ENCODE results near the gene RERE.

Gene RERE

GRCh38 chr1:8364528-8365442 is 452.7 kb downstream of the RERE start:
- H3K27ac ChIP-seq (ENCODE audit: extremely low read depth, low read depth, low read length): no peak overlapping the region
- CTCF ChIA-PET: interaction anchor here (1.0 to 2.6 kb wide), 2 partner anchors 13 to 389 kb away, joined by 3 to 7 read pairs; no protein-coding TSS in a partner anchor
- no peaks in the 10 kb centered on the region for H3K9me3 ChIP-seq (ENCODE audit: control insufficient read depth, insufficient read depth, low read depth, low read length)
- peaks cover 0 to 62% of the 10 kb centered on the region in 2 experiments; a peak in 2 of 3 replicates for H3K36me3 ChIP-seq (ENCODE audit: control insufficient read depth in 2 of 2, insufficient read depth in 1 of 2, low read length in 2 of 2)
- POLR2A ChIA-PET: no interaction called here
- H3K4me3 ChIP-seq (ENCODE audit: low read depth, low read length): no peak overlapping the region
- H3K4me1 ChIP-seq (ENCODE audit: control insufficient read depth, insufficient read depth, low read length): 0 out of 2 replicates have a peak, but pooled peaks cover 2% of the 10 kb centered on the region
- TF ChIP-seq PRDM2 (tag by site-specific recombination; IDR thresholded peaks at IDR 0.05; ENCODE audit: borderline replicate concordance) (no peak), MYNN (tag by site-specific recombination; IDR thresholded peaks at IDR 0.05; ENCODE audit: borderline replicate concordance) (no peak), ZNF701 (tag by site-specific recombination; IDR thresholded peaks at IDR 0.05) (no peak), ZSCAN16 (tag by site-specific recombination; IDR thresholded peaks at IDR 0.05) (no peak)

- CTCF ChIA-PET: interaction anchor here (2.6 kb wide), 1 partner anchor 12 kb away, joined by 7 read pairs; no protein-coding TSS in a partner anchor
- Histone ChIP-seq H3K4me1 (ENCODE audit: control insufficient read depth, insufficient read depth, low read length) (0 out of 2 replicates have a peak, but pooled peaks cover 2% of the 10 kb centered on the region), H3K36me3 (ENCODE audit: control insufficient read depth in 2 of 2, insufficient read depth in 1 of 2, low read length in 2 of 2) (peaks cover 0 to 71% of the 10 kb centered on the region in 2 experiments; a peak in 2 of 3 replicates), H3K9me3 (ENCODE audit: control insufficient read depth, insufficient read depth, low read depth, low read length) (no peaks in the 10 kb centered on the region), H3K27ac (ENCODE audit: extremely low read depth, low read depth, low read length) (no peak overlapping the region), H3K4me3 (ENCODE audit: low read depth, low read length) (no peak overlapping the region)
- POLR2A ChIA-PET: no interaction called here
- TF ChIP-seq GFI1B (tag by site-specific recombination; IDR thresholded peaks at IDR 0.05) (no peak), ZNF530 (tag by site-specific recombination; IDR thresholded peaks at IDR 0.05; ENCODE audit: low read depth) (no peak), ZNF610 (tag by site-specific recombination; IDR thresholded peaks at IDR 0.05; ENCODE audit: borderline replicate concordance) (no peak), TCF7L2 (IDR thresholded peaks at IDR 0.05; ENCODE audit: borderline replicate concordance, low read depth, low read length) (no peak), ZSCAN18 (tag by site-specific recombination; IDR thresholded peaks at IDR 0.05) (no peak), ZNF26 (tag by site-specific recombination; IDR thresholded peaks at IDR 0.05) (no peak), PATZ1 (tag by site-specific recombination; IDR thresholded peaks at IDR 0.05) (no peak), KLF1 (tag by site-specific recombination; IDR thresholded peaks at IDR 0.05) (no peak), ZNF394 (tag by site-specific recombination; IDR thresholded peaks at IDR 0.05; ENCODE audit: borderline replicate concordance) (no peak), KLF17 (tag by site-specific recombination; IDR thresholded peaks at IDR 0.05) (no peak), ZNF626 (tag by site-specific recombination; IDR thresholded peaks at IDR 0.05) (no peak)
Observed at GRCh38 chr1:8363767-8364301, 453.6 kb downstream of the RERE start.

Measured in HEK293 (cell line).